Globus pallidus (tissue), 1 donor: ENCODE measurements around the gene MEF2D.

Source experiments
- DNase-seq: peaks from one replicate; pipeline ENCODE4 v3.0.0-alpha.2; 2015; ENCODE audit warnings: low spot score

Gene MEF2D

DNA sequence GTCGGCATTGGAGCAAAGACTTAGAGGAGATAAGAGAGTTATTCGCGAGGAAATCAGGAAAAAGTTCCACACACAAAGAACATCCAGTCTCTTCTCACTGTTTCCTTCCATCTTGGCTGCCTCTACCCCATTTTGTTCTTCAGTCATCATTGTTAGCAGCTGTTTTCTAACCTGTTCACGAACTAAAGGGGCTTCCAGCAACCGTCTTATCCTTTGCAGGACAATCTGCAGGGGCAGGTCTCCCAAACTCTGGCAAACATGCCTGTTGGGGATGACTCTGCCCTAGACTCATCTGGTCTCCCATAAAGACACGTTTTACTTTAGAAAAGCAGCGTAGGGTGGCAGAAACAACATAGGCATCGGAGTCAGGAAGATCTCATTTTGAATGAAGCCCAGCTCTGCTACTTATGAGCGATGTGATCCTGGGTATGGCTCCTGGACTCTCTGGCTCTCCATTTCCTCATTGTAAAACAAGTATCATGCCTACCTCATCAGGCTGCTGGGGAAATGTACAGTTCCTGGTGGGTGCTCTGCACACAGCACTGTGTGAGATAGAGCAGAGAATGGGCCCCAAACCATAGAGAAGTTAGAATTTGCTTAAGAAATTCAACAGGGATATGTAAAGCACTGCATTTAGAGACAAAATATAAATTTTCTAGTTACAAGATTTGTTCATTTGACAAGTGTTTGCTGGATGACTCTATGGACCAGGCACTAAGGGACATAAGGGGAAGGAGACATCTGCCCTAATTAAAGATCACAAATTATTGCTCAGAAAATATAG lies 59.7 kb downstream of the MEF2D start:
- no peak for DNase-seq

DNA sequence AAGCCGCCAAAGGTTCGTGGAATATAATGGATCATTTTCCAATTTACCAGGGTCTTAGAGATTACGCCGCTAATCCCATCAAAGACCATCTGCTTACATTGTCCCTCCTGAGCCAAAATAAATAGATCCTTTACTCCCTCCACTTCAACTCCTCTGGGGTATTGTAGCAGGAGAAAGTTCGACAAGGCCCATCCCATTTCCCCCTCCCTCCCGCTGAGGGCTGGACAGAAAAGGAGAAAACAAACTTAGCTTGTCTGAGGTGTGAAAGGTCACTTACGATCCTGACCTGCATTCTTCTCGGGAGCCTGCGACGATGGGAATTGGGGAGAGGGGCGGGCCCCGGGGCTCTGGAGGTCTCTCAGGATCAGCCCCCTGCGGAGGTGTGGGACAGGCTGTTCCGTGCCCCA lies 60.8 kb downstream of the MEF2D start:
- DNase-seq, result no peak

DNA sequence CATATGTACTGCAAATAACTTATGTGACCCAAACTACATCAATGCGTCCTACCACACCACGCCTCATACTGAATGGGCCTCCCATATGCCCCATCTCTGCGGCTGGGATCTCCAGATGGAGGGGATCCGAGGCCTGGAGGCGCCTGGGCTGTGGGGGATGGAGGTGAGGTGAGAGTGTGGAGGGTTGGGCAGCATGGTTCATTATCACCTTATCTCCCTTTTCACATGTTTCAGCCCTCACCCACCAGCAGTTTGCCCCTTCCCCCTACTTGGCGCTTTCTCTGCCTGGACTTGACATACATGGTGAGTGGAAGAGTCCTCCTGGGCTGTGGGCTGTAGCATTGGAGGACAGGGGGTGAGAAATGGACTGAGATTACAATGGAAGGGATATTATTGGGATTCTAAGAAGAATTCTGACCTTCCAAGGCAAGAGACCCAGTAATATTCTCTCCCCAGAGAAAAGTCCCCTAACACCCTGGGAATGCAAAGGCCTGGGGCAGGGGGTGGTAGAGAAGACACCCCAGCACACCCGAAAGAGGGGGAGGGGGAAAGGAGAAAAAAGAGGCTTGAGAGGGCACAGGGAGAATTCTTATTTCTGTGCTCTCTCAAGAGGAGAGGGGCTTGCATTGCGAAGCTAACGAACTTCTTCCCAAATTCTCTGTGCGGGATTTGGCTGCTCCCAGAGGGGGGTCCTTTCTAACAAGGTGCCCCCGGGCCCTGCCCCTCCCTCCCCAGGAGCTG lies 61.4 kb downstream of the MEF2D start:
- DNase-seq, result no peak

DNA sequence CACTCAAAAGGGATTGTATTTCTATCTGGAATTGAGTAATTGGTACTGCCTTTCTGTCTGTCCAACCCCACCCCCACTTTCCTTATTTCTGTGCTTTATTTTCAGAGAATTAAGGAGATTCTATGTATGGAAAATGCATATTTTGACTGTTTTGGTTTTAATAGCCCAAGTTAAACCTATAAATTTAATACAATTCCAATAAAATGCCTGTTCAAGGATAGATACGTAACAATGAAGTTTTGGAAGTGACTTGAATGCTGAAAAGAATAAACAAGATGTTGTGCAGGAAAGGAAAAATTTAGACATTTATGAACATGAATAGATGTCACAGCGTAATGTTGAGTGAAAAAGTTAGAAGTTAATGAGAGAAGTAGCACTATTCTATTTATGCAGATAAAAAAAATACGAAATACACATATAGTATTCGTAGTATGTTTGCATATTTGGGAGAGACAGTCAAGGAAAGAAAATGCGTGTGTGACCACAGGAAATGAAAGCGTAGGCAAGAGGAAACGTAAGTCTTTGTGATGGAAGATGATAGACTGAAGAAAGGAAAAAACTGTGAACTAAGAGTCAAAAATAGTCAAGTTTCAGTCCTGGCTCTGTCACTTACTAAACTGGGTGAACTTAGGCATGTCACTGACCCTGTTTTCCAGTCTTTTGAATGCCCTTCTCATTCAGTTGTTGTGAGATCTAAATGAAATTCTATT lies 62.1 kb downstream of the MEF2D start:
- DNase-seq, result no peak

DNA sequence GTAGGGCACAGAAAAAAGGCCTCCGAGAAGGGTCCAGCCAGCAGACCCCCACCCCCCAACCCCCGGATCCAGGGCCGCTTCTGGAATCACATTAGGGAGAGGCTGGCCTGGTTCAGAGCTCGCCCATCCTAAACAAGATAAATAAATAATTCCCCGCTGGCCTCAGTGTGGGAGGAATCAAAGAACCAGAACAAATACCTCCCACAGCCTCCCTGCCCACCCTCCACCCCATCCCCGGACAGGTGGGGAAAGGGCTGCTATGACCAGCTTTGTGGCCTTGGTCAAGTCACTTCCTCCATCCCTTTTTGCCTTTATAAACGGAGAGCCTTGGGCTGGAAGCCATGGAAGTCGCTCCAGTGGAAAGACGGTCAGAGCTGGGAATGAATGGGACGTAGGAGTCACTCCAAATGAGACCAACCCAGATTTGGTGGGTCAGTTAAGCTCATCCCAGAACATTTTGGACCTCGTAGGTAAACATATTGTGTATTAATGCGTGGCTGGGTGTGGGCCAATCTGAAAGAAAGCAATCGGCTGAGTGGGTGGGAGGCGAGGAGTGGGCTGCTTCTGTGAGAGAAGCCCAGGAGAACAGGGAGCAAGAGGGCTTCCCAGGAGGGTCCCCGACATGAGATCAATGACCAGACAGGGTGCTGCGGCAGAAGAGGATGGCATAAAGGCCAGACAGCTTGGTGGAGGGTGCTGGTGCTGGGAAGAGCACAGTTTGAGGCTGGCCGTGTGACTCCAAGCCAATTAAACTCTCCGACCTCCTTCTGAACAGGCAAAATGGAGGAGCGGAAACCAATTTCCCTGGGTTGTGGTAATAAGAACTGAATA lies 63.3 kb downstream of the MEF2D start:
- no peak for DNase-seq

DNA sequence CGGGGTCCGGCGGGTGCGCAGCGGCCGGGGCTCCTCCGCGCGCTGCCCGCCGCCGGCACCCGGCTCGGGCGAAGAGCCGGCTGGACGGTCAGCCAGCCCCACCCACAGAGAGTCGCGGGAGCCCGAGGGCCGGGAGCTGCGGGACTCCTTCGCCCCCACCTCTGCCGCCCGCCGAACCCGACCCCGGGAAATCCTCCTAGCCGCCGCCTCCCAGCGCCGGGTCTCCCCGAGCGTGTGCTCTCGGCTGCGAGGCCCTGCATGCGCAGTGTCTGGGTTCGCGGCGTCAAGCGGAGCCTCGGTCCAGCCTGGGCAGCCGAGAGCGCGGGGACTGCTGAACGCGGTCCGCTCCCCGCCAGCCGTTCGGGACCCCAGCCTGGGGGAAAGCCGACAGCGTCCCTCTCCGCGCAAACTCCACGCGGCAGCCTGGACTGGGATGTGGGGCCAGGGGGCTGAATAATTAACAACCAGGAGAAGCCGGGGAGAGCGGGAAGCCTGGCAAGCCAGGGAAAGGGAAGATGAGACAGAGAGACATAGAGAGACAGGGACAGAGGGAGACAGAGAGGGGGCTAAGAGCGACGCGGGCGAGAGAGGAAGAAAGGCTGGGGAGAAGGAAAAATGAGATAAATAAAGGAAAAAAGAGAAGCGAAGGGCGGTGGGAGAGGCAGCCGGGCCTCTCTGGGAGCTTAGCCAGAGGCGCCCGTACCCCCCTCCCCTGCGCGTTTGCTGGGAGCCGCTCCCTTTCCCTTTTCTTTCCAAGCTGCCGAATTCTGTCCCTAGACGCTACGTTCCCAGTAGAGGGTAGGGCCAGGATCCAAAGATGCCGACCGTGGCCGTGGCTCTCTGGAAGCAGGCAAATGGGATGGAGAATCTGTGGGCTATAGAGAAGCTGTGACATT lies 64.2 kb downstream of the MEF2D start:
- DNase-seq, result peak; percentile 43

DNA sequence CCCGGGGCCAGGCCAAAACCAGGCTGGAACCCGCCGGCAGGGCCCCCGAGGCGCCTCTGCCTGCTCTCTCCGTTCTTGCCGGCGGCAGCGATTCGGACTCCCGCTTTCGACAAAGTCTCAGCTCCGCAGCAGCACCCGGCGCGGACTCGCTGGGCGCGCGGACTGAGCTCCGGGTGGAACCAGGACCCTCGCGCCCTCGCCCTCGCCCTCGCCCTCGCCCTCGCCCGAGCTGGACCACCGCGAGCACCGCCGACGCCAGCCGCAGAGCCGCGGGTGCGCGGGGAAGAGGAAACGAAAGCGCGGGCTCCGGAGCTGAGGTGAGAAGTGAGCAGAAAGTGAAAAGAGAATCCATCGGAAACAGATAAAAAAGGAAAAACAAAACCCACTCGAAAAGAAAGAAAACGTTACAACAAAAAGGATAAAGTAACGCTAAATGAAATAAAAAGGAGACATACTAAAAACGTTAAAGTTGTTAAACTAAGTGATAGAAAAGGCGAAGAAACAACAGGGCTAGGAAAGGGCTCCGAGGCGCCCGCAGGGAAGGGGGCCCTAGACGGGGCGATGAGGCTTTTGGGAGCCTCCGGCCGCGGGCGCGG lies 64.9 kb downstream of the MEF2D start:
- no peak for DNase-seq

DNA sequence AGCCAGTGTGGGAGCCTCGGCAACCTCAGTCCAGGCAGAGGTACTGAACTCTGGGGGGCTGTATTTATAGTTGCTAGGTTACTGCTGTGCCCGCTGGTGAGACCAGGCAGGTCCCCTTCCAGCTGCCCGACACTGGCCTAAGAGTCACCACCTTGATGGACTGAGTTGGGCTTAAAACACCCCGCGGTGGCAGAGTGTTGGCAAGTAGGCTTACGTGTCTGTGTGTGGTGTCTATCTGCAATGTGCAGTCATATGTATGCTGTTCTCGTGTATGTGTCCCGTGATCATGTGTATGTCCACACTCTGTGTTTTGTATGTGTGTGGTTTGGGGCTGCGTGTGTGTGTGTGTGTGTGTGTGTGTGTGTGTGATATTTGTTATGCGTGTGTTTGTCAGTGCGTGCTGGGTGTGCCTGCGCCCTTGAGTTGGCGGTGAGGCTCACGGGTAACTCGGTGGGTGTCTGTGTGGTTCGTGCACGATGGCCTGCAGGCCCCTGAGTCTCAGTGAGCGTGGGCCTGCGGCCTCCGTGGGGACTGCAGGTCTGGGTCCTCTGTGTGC lies 65.5 kb downstream of the MEF2D start:
- DNase-seq, result no peak

DNA sequence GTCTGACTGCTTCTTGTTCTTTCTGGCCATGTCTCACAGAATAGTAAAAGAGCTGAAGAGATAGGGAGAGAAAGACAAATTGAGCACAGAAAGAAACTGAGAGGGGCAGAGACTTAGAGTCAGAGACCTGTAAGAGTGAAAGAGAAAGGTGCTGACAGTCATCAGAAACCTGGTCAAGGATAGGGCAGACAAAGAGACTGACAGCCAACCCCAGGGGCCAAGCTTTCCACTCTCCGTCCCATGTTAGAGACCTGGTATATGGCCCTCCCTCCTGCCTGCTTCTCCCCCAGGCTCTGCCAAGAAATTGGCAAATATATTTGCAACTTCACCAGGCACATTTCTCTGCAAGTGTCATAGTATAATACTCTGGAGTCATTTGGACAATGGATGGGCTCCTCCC lies 67.0 kb downstream of the MEF2D start:
- DNase-seq, result no peak

DNA sequence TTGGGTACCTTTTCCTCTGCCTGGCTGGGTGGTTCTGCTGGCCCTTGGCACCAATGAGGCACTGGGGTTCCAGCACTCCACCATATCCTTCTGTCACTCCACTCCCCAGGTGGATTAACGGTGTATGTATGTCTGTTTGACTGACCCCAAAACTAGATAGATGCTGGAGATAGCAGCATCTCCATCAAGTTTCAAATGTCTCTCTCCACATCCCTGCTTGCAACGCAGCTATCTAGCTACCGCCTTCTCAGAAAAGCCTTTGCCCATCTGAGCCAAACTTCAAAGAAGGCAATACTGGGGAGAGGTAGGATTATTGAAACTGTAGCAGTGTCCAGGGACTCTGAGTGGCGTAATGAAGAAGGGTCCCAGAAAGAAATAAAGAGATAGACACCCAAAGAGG lies 67.5 kb downstream of the MEF2D start:
- no peak for DNase-seq

DNA sequence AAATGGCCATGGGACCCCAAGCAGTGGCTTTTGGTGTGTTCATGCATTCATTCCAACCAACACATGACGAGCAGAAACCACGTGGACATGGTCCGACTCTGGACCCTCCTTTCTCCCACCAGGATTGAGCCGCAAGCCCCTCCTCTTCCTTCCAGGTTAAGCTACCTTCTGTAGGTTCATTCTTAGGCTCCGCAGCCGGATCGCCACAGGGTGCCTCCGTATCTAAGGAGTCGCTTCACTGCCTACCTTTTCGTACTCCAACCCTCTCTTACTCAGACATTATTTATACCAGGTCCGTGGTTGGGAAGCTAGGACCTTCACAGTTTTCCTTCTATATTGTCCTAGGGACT lies 67.9 kb downstream of the MEF2D start:
- no peak for DNase-seq

DNA sequence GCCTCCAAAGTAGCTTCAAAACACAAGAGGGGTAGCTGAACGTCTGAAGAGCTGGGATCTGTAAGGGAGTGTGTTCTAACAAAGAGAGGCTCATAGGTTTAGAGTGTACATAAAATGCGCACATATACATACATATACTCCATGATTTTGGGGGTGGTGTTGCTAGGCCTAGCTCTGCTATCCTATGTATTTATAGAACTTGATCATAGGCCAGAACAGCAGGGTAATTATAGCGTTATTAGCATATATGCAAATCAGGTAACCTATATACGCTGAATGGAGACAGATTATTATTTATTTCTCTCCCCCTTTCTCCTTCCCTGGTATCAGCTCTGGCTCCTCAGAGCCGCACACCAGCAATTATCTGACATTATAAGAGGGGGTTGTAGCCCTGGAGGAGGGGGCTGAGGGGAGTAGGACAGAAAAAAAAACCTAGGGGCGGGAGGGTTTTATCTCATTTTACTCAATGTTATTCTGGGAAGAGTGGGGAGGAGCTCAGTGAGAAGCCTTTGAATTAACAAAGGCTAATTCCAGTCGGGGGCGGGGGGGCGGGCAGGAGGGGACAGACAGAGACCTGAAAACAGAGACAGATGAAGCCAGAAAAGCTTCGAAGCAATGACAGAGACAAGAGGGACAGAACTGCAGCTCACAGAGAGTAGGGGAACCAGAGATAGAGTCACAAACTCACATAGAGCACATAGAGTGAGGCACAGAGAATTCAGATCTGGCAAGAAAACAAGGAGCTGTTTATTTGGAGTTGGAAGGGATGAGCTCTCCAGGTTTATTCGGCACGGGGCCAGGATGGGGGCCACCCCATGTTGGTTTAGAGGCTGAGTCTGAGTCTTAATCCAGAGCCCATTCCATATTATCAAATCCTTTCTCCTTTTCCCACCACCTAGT lies 68.6 kb downstream of the MEF2D start:
- no peak for DNase-seq

DNA sequence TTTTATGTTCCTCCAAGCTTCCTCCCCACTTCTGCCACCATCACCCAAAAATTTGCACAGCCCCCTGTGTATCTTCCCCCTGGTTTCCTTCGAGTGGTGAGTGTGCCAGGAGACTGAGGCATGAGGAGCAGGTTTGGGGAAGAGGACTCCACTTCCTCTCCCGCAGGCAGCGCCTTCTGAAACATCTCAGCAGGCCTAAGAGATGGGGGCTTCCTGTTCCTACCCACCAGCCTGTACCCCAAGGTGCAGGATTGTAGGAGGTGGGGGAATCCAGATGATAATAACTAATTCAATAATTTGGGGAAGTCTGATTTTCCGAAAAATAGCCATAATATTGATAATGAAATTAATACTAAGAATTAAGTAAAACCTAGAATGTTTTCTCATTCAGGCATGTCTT lies 69.2 kb downstream of the MEF2D start:
- no peak for DNase-seq

DNA sequence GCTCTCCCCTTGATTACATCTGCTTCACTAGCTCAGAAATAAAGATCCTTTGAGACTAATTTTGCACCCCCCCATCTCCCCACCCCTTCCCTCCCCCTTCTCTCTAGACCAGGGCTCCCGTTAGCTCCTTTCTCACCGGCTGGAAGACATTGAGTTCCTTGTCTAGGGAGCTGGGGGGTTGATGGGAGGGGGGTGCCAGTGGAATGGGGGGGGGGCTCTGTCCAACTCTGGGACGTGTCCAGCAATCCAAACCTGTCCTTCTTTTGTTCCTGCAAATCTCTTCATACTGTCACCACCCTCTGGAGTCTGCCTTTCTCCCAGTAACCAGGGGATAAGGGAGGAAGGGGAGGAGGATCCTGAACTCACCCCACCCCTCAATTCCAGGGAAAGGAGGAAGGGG lies 69.7 kb downstream of the MEF2D start:
- peak; percentile 62 for DNase-seq

DNA sequence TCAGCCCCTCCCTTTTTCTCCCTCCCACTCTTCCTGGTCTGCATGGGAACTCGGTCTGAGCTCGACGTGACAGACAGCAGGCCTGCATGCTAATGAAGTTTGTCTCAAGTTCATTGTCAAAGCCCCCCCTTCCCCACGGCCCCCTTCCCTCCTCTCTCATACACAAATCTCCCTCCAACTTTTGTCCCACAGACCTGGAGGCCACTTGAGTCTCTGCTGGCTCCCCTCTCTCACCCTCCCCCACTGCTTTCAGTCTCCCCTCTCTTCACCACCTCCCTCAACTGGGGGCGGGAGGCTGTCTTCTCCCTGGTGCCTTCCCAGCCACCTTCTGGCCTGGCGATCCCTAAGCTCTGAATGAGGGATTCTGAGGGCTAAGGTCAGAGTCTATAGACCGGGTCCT lies 70.3 kb downstream of the MEF2D start:
- peak; percentile 72 for DNase-seq

DNA sequence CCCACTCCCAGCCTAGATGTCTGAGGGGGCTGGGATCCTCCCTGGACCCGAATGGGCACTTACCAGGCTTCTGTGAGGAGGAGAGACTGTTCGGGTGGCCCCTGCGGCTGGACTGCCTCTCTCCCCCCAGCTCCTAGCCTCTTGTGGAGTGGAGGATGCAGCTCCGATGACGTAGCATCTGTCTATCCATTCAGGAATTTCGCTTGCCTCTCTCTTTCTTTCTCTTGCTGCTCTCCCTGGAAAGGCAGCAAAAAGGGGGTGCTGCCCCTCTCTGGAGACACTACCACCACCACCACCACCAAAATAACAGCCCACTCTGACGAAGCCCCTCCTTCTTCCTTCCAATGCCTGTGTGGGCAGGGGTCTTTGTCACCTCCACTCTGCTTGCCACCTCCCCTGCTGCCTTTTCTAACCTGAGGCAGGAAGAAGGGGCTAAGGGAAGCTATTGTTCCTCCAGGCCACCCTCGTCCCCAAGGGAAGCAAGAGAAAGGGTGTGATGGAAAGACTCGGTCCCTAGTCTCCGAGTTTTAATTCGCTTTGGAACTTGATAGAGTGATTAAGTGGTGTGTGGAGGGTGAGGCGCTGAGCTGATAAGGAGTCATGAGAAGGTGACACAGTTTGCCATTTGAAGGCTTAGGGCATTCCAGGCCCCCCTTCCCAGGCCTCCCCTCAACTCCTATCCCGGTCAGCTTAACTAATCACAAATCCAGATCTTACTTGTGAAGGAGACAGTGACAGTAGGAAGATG lies 71.1 kb downstream of the MEF2D start:
- peak; percentile 33 for DNase-seq

DNA sequence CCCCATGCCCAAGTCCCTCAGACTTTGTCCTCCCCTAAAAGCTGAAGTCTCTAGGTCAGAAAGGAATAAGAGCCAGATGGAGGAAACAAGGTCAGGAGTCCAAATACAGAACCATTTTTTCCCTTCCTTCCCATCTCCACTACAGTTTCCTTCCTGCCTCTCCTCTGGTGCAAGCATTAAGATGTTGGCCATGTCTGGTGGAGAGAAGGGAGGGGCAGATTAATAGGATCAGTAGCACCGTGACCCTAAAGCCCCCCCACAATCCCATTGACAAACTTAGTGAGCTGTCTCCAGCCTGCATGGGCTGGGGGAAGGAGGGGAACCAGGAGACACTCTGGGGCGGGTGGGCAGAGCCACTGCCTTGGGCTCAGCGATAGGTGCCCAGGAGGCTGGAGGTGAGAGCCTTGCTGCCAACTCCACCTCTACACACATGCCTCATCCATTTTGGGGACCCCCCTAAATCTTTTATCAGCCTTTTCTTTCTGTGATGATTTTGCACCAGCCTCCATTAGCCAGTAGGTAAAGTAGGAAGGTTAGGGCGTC lies 71.8 kb downstream of the MEF2D start:
- no peak for DNase-seq

DNA sequence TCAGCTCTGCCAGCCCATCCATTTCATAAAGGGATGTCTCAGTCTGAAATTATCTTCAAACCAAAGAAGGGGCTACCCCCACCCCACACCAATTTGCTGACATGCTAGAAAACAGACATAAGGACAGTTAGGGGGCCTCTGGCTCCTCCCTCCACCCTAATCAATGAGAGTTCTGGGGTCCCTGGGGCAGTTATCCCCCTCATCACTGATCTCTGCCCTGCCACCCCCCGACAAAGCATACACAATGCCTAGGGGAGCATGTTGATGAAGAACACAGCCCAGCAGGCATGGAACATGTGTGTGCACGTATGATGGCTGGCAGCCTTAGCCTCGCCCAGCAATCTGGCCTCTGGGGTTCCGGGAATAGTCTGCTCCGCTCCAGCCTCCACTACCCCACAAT lies 72.6 kb downstream of the MEF2D start:
- no peak for DNase-seq
